K562 (cell line): ENCODE measurements around the gene CELA3A. TPM values are rescaled to one million over a fixed set of nuclear protein-coding genes. Genes with fewer than 3 reads are reported as not detected.
A peak's percentile ranks its signal among the peaks of the same experiment; 100 is the strongest.

Experiments
- CC2D1A ChIP-seq: fragments of 450-650 bp; IDR thresholded peaks from 2 replicates; pipeline ENCODE4 v1.6.1; 2017; ENCODE audit warnings: mild to moderate bottlenecking
- DDX20 ChIP-seq: fragments of 450-650 bp; IDR thresholded peaks from 2 replicates; pipeline ENCODE4 v1.6.1; 2016; ENCODE audit warnings: missing genetic modification characterization, low read depth, mild to moderate bottlenecking, missing compliant biosample characterization, moderate library complexity
- IRF2 ChIP-seq: sonication (generic); formaldehyde crosslinking; IDR thresholded peaks from 2 replicates; pipeline ENCODE4 v1.8.1; 2022; ENCODE audit warnings: mild to moderate bottlenecking, missing genetic modification reagents
- MEIS2 ChIP-seq: fragments of 450-650 bp; IDR thresholded peaks from 2 replicates; pipeline ENCODE4 v1.6.1; 2014; ENCODE audit warnings: mild to moderate bottlenecking; ENCODE audit not compliant: partially characterized antibody
- SIN3B ChIP-seq: fragments of 450-650 bp; IDR thresholded peaks from 2 replicates; pipeline ENCODE4 v1.6.1; 2017; ENCODE audit warnings: low read depth, mild to moderate bottlenecking, moderate library complexity
- TAF1 ChIP-seq: IDR thresholded peaks from 2 replicates; pipeline ENCODE4 v1.6.1; 2011; ENCODE audit warnings: mild to moderate bottlenecking, low read length, moderate library complexity; ENCODE audit not compliant: insufficient read depth, control insufficient read depth, severe bottlenecking; ENCODE audit errors: extremely low read depth
- U2AF1 ChIP-seq: fragments of 200-400 bp; formaldehyde crosslinking; optimal IDR thresholded peaks from 2 replicates; pipeline ENCODE3; 2017; ENCODE audit warnings: mild to moderate bottlenecking, low read depth, low read length, moderate library complexity
- ZBTB7A ChIP-seq: IDR thresholded peaks from 2 replicates; pipeline ENCODE4 v1.6.1; 2011; ENCODE audit warnings: low read depth, mild to moderate bottlenecking, low read length, moderate library complexity, borderline replicate concordance; ENCODE audit not compliant: control insufficient read depth
- ZNF12 ChIP-seq: sonication (generic); formaldehyde crosslinking; IDR thresholded peaks from 2 replicates; pipeline ENCODE4 v1.4.0; 2020; ENCODE audit warnings: mild to moderate bottlenecking, missing genetic modification reagents
- ZNF239 ChIP-seq: fragments of 250-450 bp; sonication (Bioruptor Pico); IDR thresholded peaks from 2 replicates; pipeline ENCODE4 v1.4.0; 2020; ENCODE audit warnings: mild to moderate bottlenecking
- ZNF561 ChIP-seq: fragments of 450-650 bp; formaldehyde crosslinking; conservative IDR thresholded peaks from 2 replicates; pipeline ENCODE4 v1.4.0; 2020; ENCODE audit warnings: mild to moderate bottlenecking, moderate library complexity
- ZNF586 ChIP-seq: fragments of 450-650 bp; formaldehyde crosslinking; conservative IDR thresholded peaks from 2 replicates; pipeline ENCODE4 v1.4.0; 2020; ENCODE audit warnings: mild to moderate bottlenecking, moderate library complexity
- polyA plus RNA-seq, 8 experiments: library from polyadenylated mRNA; depleted of rRNA in 4 of 8; stranded (reverse) in 5 of 8; unstranded in 3 of 8; fragments of >200 nt; fragmentation: Nextera tagmentation in 2 of 8; fragmentation: Illumina TruSeq in 1 of 8; extraction: Ambion mirVana in 2 of 8; extraction: Trizol in 1 of 8; gene quantifications; 2 replicates each; pipeline versions ENCODE4 v1.2.1 to v1.2.3, GENCODE V29; 2011 to 2014; ENCODE audit warnings: inconsistent platforms in 1 of 8, missing spikeins in 1 of 8
- total RNA-seq, 7 experiments: library from RNA; depleted of rRNA in 6 of 7; stranded (reverse); fragments of >200 nt in 6 of 7; fragmentation: Illumina TruSeq in 2 of 7; extraction: Trizol in 2 of 7; gene quantifications; 2 replicates each; pipeline versions ENCODE4 v1.2.1 to v1.2.3, GENCODE V29; 2011 to 2021; ENCODE audit warnings: low replicate concordance in 1 of 7
- TF ChIP-seq, protein P1 (sequence below): fragments of 250-450 bp; sonication (Bioruptor Pico); IDR thresholded peaks from 2 replicates; pipeline ENCODE4 v1.4.0; 2020; ENCODE audit warnings: mild to moderate bottlenecking, moderate library complexity
- TF ChIP-seq, protein P2 (sequence below): fragments of 200-800 bp; sonication (Bioruptor generic); IDR thresholded peaks from 2 replicates; pipeline ENCODE4 v1.6.1; 2017; ENCODE audit warnings: missing genetic modification characterization, missing compliant biosample characterization
- TF ChIP-seq, protein P3 (sequence below), 3 experiments: fragments of 200-800 bp in 1 of 3; sonication (Bioruptor generic) in 1 of 3; sonication (generic) in 1 of 3; formaldehyde crosslinking in 1 of 3; IDR thresholded peaks; 2 replicates each; pipeline versions ENCODE4 v1.6.1 to v1.8.0; 2016 to 2022; ENCODE audit warnings: mild to moderate bottlenecking in 2 of 3, missing compliant biosample characterization in 2 of 3, missing genetic modification characterization in 2 of 3, missing genetic modification reagents in 1 of 3
- TF ChIP-seq, protein P4 (sequence below): fragments of 250-450 bp; sonication (Bioruptor Pico); IDR thresholded peaks from 2 replicates; pipeline ENCODE4 v1.5.0; 2021; ENCODE audit warnings: mild to moderate bottlenecking, moderate library complexity

Gene CELA3A
- total and polyA plus RNA-seq, 9 of the 15 experiments (the other 6 are each of a cell fraction or from before 2014, with no cell fraction given) = 5.4 TPM; not detected in 8

DNA sequence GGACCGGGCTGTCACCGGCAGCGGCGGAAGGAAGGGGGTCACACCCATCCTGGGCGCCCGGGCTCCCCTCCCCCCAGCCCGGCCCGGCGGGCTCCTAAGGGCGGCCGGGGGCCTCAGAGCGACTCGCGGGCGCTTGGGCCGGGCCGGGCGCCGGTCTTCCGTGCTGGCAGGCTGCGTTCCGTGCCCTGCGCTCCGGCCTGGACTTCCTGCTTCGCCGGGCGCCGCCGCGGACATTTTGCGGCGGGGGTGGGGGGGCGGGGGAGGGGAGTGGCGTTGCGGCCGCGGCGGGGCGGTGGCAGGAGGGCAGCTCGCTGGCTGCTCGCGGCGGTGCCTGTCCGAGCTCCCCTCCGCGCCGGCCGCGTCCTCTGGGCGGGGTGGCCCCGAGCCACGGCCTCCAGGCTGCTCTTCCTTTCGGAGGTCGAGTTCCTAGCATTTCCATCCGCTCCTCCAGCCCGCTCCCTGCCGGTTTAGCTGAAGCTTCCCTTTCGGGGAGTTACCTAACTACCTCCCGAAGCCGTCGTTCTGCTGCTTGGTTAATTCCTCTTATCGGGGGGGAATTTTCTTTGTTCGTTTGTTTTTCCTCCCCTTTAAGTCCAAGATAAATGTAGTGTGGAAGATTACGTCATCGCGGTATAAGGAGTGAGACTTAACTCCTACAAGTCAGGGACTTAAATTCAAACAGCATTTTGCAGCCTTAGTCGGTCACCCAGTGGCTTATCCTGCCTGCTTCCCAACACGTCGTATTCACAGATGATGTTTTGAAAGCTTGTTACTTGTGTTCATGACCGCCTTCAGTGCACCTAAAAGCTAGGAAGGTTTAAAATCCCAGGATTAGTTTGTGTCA is 51.8 kb downstream of the CELA3A start (continued):
- TF ChIP-seq, protein P1, sequence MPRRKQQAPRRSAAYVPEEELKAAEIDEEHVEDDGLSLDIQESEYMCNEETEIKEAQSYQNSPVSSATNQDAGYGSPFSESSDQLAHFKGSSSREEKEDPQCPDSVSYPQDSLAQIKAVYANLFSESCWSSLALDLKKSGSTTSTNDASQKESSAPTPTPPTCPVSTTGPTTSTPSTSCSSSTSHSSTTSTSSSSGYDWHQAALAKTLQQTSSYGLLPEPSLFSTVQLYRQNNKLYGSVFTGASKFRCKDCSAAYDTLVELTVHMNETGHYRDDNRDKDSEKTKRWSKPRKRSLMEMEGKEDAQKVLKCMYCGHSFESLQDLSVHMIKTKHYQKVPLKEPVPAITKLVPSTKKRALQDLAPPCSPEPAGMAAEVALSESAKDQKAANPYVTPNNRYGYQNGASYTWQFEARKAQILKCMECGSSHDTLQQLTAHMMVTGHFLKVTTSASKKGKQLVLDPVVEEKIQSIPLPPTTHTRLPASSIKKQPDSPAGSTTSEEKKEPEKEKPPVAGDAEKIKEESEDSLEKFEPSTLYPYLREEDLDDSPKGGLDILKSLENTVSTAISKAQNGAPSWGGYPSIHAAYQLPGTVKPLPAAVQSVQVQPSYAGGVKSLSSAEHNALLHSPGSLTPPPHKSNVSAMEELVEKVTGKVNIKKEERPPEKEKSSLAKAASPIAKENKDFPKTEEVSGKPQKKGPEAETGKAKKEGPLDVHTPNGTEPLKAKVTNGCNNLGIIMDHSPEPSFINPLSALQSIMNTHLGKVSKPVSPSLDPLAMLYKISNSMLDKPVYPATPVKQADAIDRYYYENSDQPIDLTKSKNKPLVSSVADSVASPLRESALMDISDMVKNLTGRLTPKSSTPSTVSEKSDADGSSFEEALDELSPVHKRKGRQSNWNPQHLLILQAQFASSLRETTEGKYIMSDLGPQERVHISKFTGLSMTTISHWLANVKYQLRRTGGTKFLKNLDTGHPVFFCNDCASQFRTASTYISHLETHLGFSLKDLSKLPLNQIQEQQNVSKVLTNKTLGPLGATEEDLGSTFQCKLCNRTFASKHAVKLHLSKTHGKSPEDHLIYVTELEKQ (CRISPR knock-in tag) = no peak
- TF ChIP-seq TAF1 = peak; percentile 59
- no peak for TF ChIP-seq DDX20 (tag)
- TF ChIP-seq, protein P2, sequence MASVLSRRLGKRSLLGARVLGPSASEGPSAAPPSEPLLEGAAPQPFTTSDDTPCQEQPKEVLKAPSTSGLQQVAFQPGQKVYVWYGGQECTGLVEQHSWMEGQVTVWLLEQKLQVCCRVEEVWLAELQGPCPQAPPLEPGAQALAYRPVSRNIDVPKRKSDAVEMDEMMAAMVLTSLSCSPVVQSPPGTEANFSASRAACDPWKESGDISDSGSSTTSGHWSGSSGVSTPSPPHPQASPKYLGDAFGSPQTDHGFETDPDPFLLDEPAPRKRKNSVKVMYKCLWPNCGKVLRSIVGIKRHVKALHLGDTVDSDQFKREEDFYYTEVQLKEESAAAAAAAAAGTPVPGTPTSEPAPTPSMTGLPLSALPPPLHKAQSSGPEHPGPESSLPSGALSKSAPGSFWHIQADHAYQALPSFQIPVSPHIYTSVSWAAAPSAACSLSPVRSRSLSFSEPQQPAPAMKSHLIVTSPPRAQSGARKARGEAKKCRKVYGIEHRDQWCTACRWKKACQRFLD (CRISPR knock-in tag) = peak; percentile 92
- peak; percentile 62; the same call in 1 of the 2 replicates for TF ChIP-seq ZNF12 (CRISPR knock-in tag)
- peak; percentile 17; the same call in 1 of the 2 replicates for TF ChIP-seq ZBTB7A
- no peak for TF ChIP-seq ZNF586
- TF ChIP-seq, protein P3, sequence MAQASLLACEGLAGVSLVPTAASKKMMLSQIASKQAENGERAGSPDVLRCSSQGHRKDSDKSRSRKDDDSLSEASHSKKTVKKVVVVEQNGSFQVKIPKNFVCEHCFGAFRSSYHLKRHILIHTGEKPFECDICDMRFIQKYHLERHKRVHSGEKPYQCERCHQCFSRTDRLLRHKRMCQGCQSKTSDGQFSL (CRISPR knock-in tag; IDR thresholded peaks at IDR 0.05) = peak; percentile 52
- TF ChIP-seq, protein P3 (tag; IDR thresholded peaks at IDR 0.05) = peak in 1 of 2 experiments; percentile 95; a peak in 2 of 4 replicates
- TF ChIP-seq, protein P4, sequence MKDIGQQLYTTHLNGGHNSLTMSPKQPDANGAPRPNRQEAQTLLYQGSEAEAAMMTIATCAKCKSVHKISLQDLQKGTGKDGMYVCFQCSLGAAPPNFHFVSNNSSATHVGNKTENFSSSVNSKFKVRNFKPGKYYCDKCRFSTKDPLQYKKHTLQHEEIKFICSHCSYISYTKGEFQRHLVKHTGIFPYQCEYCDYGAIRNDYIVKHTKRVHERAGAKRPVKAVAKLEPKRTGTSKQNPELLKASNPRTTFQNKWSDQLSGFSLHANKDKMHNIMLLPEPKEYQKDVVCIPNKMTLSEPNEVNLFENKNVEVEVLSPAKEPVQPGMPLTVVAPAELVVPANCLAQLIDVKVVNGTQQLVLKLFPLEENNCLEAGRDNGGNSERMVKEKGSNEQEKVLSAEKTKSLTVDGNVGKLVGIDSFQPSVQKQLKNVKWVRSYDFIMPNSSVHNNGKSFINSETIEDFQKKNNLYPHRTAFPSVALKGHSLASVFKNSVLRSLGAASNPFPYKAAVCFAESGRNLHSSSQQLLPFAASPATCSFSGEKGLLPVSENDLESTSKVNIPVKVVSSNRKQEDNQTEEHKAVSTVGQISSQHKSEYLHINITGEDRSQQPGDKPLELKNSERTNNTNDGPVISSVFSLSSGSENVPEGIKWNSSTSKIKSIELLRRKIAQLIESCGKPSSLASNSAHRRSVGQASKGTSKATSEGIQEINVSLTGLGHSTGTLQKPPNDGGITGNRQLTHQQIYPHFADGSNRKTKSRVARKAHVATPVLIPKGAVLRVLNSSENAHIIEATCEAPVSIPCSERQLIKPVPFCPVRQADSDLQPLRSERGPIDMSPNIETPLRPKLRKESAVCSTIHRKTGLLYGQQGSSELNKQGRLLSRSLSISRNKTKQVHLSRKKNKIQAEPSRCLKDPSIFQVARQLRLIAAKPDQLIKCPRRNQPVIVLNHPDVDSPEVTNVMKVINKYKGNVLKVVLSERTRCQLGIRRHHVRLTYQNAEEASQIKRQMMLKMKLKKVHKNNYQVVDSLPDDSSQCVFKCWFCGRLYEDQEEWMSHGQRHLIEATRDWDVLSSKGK = no peak
- peak; percentile 34; the same call in 1 of the 2 replicates for TF ChIP-seq CC2D1A
- no peak for TF ChIP-seq ZNF239 (CRISPR knock-in tag)
- TF ChIP-seq IRF2 (CRISPR knock-in tag) = no peak
- no peak for TF ChIP-seq ZNF561 (CRISPR knock-in tag)
- TF ChIP-seq MEIS2 = no peak
- TF ChIP-seq U2AF1 = no peak
- 0 out of 2 replicates have a peak, but pooled peaks have one; percentile 48 for TF ChIP-seq SIN3B
